ENCODE measurements around the gene EXO1. TPM values are rescaled to one million over a fixed set of nuclear protein-coding genes. Genes with fewer than 3 reads are reported as not detected.

The EXO1 gene
- total and polyA plus RNA-seq, 2 donors (not counting 3 experiments of a cell fraction or from before 2014, with no cell fraction given), result 4.1 to 23.5 TPM

- no TSS peak for BruUV-seq (replicated peaks)
- POLR2A ChIA-PET, result no interaction called here
- peaks cover 2% of the 10 kb centered on the region in 2 experiments for H3K27me3 ChIP-seq (ENCODE audit: control insufficient read depth in 2 of 2, insufficient read depth in 2 of 2, low read length in 2 of 2)
- no peaks in the 10 kb centered on the region for H3K9me3 ChIP-seq (replicated peaks; ENCODE audit: control insufficient read depth, insufficient read depth, low read length)
- H3K79me2 ChIP-seq (ENCODE audit: control insufficient read depth, insufficient read depth, low read length), result peaks cover 11% of the 10 kb centered on the region
- CTCF ChIA-PET, result no interaction called here
- H3K36me3 ChIP-seq (ENCODE audit: control insufficient read depth in 2 of 2, extremely low read depth in 1 of 2, insufficient read depth in 2 of 2, low read length in 2 of 2), result peaks cover 0 to 5% of the 10 kb centered on the region in 2 experiments
- peak overlapping the region; percentile 91 for H2AFZ ChIP-seq (ENCODE audit: low read depth, low read length)
- no peaks in the 10 kb centered on the region for H4K20me1 ChIP-seq (replicated peaks; ENCODE audit: control insufficient read depth, extremely low read depth, insufficient read depth, low read length)
- peak overlapping the region; percentile 85 for H3K27ac ChIP-seq (ENCODE audit: insufficient read depth, low read depth, low read length)
- peaks cover 12% of the 10 kb centered on the region for H3K4me1 ChIP-seq (ENCODE audit: control insufficient read depth, extremely low read depth, insufficient read depth, low read length)
- dilution Hi-C loops (cut with MboI; ENCODE audit: extremely low pct_ligation_motif_present, low sequenced_read_pairs), result no loop called here
- peak overlapping the region; percentile 79 for H3K9ac ChIP-seq (replicated peaks; ENCODE audit: extremely low read depth, insufficient read depth, low read length)
- H3K4me2 ChIP-seq (ENCODE audit: insufficient read depth, low read length), result peak overlapping the region; percentile 85
- FAIRE-seq (no peak), DNase-seq (ENCODE audit: low read depth, low spot score) (no peak)
- intact Hi-C loops (cut with micrococcal nuclease), result loop anchor here (1.0 to 5.0 kb wide), 4 partner anchors 208 to 332 kb away; partner anchors contain the start of genes CHML, FH and OPN3
- TF ChIP-seq JUN (IDR thresholded peaks at IDR 0.05; ENCODE audit: borderline replicate concordance, insufficient read depth, insufficient read length, low read depth), result no peak
- TF ChIP-seq MAX (IDR thresholded peaks at IDR 0.05; ENCODE audit: insufficient read depth, insufficient read length), result no peak
- TF ChIP-seq, protein P1, sequence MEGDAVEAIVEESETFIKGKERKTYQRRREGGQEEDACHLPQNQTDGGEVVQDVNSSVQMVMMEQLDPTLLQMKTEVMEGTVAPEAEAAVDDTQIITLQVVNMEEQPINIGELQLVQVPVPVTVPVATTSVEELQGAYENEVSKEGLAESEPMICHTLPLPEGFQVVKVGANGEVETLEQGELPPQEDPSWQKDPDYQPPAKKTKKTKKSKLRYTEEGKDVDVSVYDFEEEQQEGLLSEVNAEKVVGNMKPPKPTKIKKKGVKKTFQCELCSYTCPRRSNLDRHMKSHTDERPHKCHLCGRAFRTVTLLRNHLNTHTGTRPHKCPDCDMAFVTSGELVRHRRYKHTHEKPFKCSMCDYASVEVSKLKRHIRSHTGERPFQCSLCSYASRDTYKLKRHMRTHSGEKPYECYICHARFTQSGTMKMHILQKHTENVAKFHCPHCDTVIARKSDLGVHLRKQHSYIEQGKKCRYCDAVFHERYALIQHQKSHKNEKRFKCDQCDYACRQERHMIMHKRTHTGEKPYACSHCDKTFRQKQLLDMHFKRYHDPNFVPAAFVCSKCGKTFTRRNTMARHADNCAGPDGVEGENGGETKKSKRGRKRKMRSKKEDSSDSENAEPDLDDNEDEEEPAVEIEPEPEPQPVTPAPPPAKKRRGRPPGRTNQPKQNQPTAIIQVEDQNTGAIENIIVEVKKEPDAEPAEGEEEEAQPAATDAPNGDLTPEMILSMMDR (IDR thresholded peaks at IDR 0.05; ENCODE audit: extremely low read depth in 1 of 2, insufficient read depth in 1 of 2, low read depth in 1 of 2, low read length in 2 of 2), result no peak
- no peak for TF ChIP-seq MYC (IDR thresholded peaks at IDR 0.05; ENCODE audit: low read depth, low read length)
- TF ChIP-seq EZH2 (IDR thresholded peaks at IDR 0.05; ENCODE audit: borderline replicate concordance, low read depth, low read length, severe bottlenecking), result no peak
- peak overlapping the region; percentile 33 to 69 (median 61) for H3K4me3 ChIP-seq (replicated peaks in 1 of 3; ENCODE audit: insufficient read depth in 1 of 3, low read depth in 1 of 3, low read length in 3 of 3)
- H3K9me1 ChIP-seq (replicated peaks; ENCODE audit: control insufficient read depth, extremely low read depth, insufficient read depth, low read length), result no peaks in the 10 kb centered on the region
Observed at GRCh38 chr1:241848686-241849344, 811 bp downstream of the EXO1 start.
